GM11168 (cell line): ENCODE results near the gene ALPI.

Experiments used
- in situ Hi-C: fragments of 300-500 bp; cut with MboI; formaldehyde crosslinking; loops from one replicate; pipeline ENCODE4 v1.12.0; 2022; ENCODE audit warnings: low sequenced_read_pairs; ENCODE audit not compliant: unreplicated experiment

The ALPI gene

GRCh38 chr2:232458661-232459418 is 2.9 kb downstream of the ALPI start:
- in situ Hi-C loops, result no loop called here

- in situ Hi-C loops, result no loop called here
Observed at GRCh38 chr2:232459419-232460035, 3.6 kb downstream of the ALPI start.

GRCh38 chr2:232460171-232460570 is 4.2 kb downstream of the ALPI start:
- in situ Hi-C loops, result no loop called here

- in situ Hi-C loops, result no loop called here
Observed at GRCh38 chr2:232463701-232464543, 8.0 kb downstream of the ALPI start.

- in situ Hi-C loops, result no loop called here
Observed at GRCh38 chr2:232464544-232464885, 8.6 kb downstream of the ALPI start.

GRCh38 chr2:232465061-232465460 is 9.1 kb downstream of the ALPI start:
- in situ Hi-C loops, result no loop called here

GRCh38 chr2:232466221-232466620 is 10.3 kb downstream of the ALPI start:
- in situ Hi-C loops, result no loop called here

- in situ Hi-C loops, result no loop called here
Observed at GRCh38 chr2:232473467-232473890, 17.5 kb downstream of the ALPI start.

GRCh38 chr2:232476045-232476444 is 20.1 kb downstream of the ALPI start:
- in situ Hi-C loops, result no loop called here

- in situ Hi-C loops, result no loop called here
Observed at GRCh38 chr2:232476791-232477190, 20.8 kb downstream of the ALPI start.

GRCh38 chr2:232477751-232478510 is 22.0 kb downstream of the ALPI start:
- in situ Hi-C loops, result no loop called here

GRCh38 chr2:232478571-232479340 is 22.8 kb downstream of the ALPI start:
- in situ Hi-C loops, result no loop called here

GRCh38 chr2:232479341-232480200 is 23.6 kb downstream of the ALPI start:
- in situ Hi-C loops, result no loop called here

GRCh38 chr2:232480201-232481190 is 24.5 kb downstream of the ALPI start:
- in situ Hi-C loops, result no loop called here

GRCh38 chr2:232481322-232482140 is 25.6 kb downstream of the ALPI start:
- in situ Hi-C loops, result no loop called here

- in situ Hi-C loops, result no loop called here
Observed at GRCh38 chr2:232482301-232483238, 26.6 kb downstream of the ALPI start.
